NCI-H2196 (cell line): ENCODE results near the gene GPR156.
A peak's percentile ranks its signal among the peaks of the same experiment; 100 is the strongest.
"Not testable (repeated sequence)": the region's sequence is repeated elsewhere in the genome, so short reads cannot be mapped to it uniquely, and the experiment has no call there.

Experiments used
- DNase-seq: peaks from one replicate; lab custom pipeline; 2025; ENCODE audit not compliant: unreplicated experiment; lab: John Stamatoyannopoulos, UW

Gene GPR156

DNA sequence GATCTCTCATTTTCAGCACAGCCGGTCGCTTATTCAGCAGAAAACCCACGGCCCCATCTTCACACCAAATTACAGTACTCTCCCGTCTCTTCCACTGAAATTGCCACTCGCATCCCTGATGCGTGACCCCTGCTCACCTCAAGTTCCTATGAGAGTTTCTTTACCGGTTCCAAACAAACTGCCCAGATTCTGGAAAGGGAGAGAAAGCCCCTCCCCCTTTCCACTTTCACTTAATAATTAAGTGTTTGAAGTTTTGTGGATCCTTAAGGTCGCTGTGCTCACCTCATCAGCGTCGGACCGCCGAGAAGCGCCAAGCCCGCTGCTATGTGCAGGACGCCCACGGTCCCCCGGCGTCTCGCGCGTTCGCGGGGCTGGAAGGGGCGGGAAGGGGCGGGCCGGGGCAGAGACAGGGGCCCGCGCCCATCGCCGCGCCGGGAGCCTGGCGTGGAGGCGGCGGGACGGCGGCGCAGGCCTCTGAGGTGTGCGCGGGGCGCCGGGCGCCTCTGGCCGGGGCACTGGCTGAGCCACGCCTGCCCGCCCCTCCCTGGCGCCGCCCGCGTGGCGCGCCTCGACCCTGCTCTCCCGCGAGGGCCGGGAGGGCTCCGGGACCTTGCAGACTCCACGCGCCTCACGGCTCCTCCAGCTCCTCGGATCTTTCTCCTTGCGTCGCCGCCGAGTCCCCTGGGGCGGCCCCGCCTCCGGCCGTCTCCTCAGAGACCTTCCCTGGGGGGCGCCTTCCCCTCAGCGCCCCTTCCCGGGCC is at the start of gene GPR156:
GPR156 (minus strand) TSS at position 476 of the 761 bp plus-strand sequence. CDS start 41,124 bp downstream, outside the sequence.
- no peak for DNase-seq

DNA sequence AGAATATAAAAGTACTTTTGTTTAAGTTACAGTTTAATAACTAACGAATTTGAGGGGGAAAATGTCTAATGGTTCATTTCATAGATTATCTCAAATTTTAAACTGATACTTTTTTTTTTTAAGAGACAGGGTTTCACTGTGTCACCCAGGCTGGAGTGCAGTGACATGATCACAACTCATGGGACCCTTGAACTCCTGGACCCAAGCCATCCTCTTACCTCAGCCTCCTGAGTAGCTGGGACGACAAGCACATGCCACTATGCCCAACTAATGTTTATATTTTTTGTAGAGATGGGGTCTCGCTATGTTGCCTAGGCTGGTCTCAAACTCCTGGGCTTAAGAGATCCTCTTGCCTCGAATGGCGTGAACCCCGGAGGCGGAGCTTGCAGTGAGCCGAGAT is 47.6 kb upstream of the GPR156 start:
- DNase-seq: no peak

DNA sequence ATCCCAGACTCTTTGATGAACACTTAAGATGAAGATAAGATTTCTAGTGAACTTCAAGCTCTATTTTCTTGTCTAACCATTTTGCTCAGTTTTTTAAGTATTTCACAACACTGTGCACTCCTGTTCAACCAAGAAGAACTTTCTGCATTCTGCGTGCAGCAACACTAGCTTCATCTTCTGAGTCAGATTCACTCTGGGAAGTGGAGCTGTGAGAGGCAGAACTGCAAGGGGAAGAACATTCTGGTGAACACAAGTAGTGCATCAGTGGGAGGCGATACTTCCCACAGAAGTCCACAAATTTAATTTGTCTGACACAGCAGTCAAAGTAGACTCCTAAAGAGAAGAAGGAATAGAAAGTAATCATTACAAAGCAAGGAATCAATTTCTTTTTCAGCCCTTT is 46.1 kb upstream of the GPR156 start:
- DNase-seq: no peak

GRCh38 chr3:120326784-120327183 is 41.8 kb upstream of the GPR156 start:
- no peak for DNase-seq

GRCh38 chr3:120324190-120324589 is 39.2 kb upstream of the GPR156 start:
- DNase-seq: no peak

DNA sequence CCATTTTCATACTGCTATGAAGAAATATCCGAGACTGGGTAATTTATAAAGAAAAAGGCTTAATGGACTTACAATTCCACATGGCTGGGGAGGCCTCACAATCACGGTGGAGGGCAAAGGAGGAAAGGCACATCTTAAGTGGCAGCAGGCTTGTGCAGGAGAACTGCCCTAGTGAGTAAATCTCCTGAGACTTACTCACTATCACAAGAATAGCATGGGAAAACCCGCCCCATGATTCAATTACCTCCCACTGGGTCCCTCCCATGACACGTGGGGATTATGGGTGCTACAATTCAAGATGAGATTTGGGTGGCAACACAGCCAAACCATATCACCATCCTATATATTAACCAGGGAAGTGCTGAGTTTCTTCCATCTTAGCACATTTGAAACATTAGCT is 38.7 kb upstream of the GPR156 start:
- DNase-seq: not testable (repeated sequence)

GRCh38 chr3:120311863-120312794 is 27.1 kb upstream of the GPR156 start:
- no peak for DNase-seq

DNA sequence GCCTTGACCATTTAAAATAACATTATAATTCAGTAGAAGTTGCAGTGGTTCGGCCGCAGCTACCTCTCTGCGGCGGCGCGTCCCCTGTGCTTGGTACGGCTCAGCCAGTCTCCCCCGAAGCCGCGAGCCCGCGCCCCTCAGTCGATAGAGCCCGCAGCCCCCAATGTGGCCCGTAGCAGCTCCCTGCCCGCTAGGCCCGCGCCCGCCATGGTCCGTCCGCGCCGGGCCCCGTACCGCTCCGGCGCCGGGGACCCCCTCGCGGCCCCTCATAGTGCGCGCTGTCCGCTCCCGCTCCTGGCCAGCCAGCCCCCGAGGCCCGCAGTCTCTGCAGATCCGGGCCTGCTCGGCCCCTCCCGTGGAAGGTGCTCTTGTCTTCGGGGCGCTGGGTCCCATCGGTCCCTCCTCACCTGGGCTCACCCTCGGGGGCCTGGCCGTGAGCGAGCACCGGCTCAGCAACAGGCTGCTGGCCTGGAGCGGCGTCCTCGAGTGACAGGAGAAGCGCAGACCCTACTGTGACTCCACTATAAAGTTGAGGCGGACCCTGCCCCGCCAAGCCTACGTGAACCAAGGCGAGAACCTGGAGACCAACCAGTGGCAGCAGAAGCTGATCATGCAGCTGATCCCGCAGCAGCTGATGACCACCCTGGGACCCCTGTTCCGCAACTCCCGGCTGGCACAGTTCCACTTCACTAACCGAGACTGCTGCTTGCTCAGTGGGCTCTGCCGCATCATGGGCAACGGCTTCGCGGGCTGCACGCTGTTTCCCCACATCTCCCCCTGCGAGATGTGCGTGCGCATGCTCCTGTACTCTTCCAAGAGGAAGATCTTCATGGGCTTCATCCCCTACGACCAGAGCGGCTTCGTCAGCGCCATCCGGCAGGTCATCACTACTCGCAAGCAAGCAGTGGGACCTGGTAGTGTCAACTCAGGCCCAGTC is 21.8 kb upstream of the GPR156 start:
- no peak for DNase-seq

GRCh38 chr3:120304616-120305015 is 19.6 kb upstream of the GPR156 start:
- DNase-seq: no peak

DNA sequence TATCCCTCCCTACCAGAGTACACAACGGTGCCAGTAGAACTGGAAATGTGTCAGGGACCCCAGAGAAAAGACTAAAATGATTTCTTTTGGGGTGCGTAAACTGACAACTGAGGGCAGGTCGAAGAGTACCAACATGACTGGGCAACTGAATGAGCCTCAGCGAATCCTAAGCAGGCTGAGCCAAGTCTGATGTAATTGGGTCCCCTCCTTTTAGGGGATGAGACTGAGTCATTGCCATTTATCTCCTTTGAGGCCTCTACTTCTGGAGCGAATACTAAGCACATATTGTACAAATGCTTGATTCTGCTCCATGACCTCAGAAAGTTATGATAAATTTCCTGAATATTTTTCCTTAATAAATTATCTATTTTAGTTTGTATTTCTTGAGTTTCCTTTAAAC is 17.3 kb upstream of the GPR156 start:
- no peak for DNase-seq

- DNase-seq: no peak
Observed at GRCh38 chr3:120300971-120301370, 15.9 kb upstream of the GPR156 start.

DNA sequence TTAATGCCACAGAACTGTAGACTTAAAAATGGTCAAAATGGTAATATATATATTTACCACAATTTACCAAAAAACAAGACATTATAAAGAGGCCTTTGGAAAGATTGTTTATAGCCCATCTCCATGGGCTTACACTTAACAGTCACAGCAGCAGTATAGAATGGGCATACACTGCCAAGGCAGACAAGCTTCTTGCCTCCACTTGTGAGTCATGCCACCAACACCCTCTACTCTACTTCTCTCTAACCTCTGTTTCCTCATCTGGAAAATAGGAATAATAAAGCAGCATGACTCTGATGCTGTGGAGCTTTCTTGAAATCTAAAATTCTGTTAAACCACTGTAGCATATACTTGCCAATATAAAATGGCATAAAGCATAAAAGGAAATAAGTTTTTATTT is 14.4 kb upstream of the GPR156 start:
- no peak for DNase-seq

GRCh38 chr3:120298996-120299395 is 14.0 kb upstream of the GPR156 start:
- no peak for DNase-seq

GRCh38 chr3:120291552-120291951 is 6.5 kb upstream of the GPR156 start:
- DNase-seq: not testable (repeated sequence)

- DNase-seq: no peak
Observed at GRCh38 chr3:120289636-120290035, 4.6 kb upstream of the GPR156 start.

- DNase-seq: peak; percentile 16
Observed at GRCh38 chr3:120286465-120286864, 1.4 kb upstream of the GPR156 start.

GRCh38 chr3:120285508-120285841 is 453 bp upstream of the GPR156 start:
- no peak for DNase-seq

DNA sequence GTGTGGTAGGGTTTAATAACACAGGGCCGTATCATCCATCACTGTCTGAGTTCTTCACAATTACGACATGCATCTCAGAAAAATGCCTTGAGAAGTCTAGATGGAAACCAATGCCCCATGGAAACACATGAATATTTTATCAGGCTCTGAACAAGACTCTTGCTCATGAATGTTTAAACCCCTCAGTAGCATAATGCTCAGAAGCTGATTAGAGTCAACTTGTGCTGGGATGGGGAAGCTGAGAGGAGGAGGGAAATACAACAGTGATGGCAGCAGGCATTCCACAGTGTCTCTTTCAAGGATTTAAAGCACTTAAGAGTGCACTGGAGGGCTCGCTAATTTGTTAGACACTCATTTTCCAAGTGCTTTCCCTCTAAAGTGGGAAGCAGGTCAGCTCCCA is 3.8 kb downstream of the GPR156 start:
- DNase-seq: no peak

DNA sequence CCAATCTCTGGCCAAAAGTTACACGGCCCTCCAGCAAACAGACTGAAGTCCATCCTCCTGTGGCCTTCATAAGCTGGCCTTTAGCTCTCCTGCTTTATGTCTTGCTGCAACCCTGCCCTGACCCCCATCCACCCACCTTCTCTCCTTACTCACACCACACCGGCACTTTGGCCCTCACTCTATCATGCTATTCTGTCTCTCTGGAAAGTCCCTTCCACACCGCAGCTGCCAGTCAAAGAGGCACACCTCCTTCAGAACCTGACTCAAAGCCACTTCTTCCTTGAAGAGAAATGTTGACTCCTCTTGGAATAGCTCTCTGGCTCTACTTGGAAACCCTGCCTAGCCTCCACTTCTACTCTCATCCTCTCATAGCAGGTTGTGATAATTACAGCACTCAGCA is 4.5 kb downstream of the GPR156 start:
- DNase-seq: no peak

DNA sequence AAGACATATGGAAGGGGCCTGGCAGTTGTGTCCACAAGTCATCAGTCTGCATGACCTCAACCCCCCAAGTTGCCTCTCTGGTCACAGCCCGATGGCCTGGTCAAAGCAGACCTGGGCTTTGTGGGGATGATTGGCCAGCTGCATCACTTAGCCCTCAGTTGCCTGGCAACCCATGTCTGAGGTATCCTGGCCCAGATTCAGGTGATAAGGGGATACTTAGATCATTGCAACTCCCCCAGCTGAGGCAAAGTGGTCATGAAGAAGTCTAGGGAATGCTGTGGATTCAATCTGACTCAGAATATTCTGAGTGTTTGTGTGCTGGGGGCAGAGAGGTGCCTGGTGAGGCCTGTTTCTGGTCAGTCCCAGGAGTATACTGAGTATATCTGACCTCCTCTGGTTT is 5.0 kb downstream of the GPR156 start:
- DNase-seq: no peak

DNA sequence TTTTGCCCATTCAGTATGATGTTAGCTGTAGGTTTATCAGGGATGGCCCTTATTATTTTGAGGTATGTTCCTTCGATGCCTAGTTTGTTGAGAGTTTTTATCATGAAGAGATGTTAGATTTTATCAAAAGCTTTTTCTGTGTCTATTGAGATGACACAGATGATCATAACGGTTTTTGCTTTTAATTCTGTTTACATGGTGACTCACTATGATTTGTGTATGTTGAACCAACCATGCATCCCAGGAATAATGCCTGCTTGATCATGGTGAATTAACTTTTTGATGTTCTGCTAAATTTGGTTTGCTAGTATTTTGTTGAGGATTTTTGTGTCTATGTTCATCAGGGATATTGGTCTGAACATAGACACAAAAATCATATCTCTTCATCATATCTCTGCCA is 8.3 kb downstream of the GPR156 start:
- DNase-seq: no peak
